ENCODE results near the gene INPP5J. TPM values are rescaled to one million over a fixed set of nuclear protein-coding genes. Genes with fewer than 3 reads are reported as not detected.

INPP5J gene
- total and polyA plus RNA-seq, 12 donors, result 7.9 to 31.7 (median 16.9) TPM

DNA sequence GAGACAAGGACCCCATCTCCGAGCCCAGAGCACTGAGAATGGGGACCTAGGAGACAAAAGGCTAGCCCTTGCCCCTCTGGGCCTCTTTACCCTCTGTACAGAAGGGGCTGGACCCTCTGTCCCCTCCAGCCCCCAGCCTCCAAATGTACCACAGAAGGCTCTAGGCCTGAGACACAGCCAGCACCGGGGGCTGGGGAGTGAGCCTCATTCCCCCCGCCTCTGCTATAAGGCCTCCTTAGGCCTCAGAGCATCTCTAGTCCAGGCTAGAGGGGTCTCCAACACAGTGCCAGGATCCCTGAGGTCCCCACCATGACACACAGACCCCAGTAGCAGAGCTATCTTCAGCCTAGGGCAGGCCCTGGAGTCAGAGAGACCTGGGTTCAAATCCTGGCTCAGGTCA is 36.8 kb upstream of the INPP5J start:
- TF ChIP-seq, protein P1, sequence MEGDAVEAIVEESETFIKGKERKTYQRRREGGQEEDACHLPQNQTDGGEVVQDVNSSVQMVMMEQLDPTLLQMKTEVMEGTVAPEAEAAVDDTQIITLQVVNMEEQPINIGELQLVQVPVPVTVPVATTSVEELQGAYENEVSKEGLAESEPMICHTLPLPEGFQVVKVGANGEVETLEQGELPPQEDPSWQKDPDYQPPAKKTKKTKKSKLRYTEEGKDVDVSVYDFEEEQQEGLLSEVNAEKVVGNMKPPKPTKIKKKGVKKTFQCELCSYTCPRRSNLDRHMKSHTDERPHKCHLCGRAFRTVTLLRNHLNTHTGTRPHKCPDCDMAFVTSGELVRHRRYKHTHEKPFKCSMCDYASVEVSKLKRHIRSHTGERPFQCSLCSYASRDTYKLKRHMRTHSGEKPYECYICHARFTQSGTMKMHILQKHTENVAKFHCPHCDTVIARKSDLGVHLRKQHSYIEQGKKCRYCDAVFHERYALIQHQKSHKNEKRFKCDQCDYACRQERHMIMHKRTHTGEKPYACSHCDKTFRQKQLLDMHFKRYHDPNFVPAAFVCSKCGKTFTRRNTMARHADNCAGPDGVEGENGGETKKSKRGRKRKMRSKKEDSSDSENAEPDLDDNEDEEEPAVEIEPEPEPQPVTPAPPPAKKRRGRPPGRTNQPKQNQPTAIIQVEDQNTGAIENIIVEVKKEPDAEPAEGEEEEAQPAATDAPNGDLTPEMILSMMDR (IDR thresholded peaks at IDR 0.05), result no peak
- peaks cover 10 to 84% (median 48%) of the 10 kb centered on the region in 9 donors for H3K4me1 ChIP-seq
- no peaks in the 10 kb centered on the region for H3K9me3 ChIP-seq
- H3K27me3 ChIP-seq, result no peaks in the 10 kb centered on the region
- WGBS, 2 donors, result 69 to 74% methylated on average over 3 of the region's 3 CpGs
- peaks cover 0 to 68% (median 30%) of the 10 kb centered on the region in 9 donors for H3K36me3 ChIP-seq
- H3K4me3 ChIP-seq, result peak overlapping the region in 9 of 10 donors; percentile 55 to 91 (median 75)
- ATAC-seq, result no peak
- peak overlapping the region; percentile 87 to 98 (median 96) for H3K27ac ChIP-seq
- intact Hi-C loops (cut with DNase I), result loop anchor here (1.0 to 10.0 kb wide), 9 partner anchors 61 to 149 kb away; partner anchors contain the start of genes MORC2 (in 1 of the 10) and TUG1 (in 1 of the 10)
- peak in 1 of 2 donors; percentile 6 for DNase-seq

DNA sequence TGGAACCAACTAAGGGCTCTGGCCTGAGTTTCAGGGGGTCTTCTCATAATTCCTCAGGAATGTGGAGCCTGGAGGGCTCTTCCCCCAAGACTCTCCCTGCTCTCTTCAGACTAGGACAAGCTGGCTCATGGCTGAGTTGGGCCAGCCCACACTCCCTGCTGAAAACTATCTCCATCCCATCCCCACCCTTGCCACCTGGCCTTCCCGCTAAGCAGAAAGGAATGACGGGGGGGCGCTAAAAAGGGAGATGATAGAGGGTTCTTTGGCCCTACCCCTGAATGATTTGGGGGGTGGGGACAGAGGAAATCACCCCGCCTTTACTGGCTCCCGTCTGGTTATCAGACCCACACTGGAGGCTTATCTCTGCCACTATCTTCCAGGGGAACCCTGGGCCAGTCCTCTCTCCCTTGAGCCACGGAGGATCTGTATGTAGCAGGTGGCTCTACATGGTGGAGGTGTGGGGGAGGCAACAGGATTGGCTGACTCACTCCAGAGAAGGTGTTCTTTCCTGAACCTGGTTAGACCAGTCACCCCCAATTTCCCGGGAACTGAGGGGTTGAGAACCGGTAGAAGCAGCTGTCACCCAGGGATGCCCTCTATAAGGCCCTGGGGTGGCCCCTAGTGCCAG is 35.9 kb upstream of the INPP5J start:
- intact Hi-C loops (cut with DNase I), result loop anchor here in 7 of 10 donors (5.0 to 10.0 kb wide), 4 partner anchors 60 to 148 kb away; no protein-coding TSS in a partner anchor
- Histone ChIP-seq H3K9me3 (no peaks in the 10 kb centered on the region), H3K4me3 (peak overlapping the region in 1 of 10 donors; percentile 7), H3K27ac (peak overlapping the region in 8 of 10 donors; percentile 41 to 98 (median 96)), H3K36me3 (peaks cover 0 to 77% (median 36%) of the 10 kb centered on the region in 9 donors), H3K27me3 (no peaks in the 10 kb centered on the region), H3K4me1 (peaks cover 10 to 92% (median 48%) of the 10 kb centered on the region in 9 donors)
- 55 to 70% methylated on average over 8 of the region's 8 CpGs for WGBS, 2 donors
- TF ChIP-seq, protein P1 (IDR thresholded peaks at IDR 0.05), result no peak
- DNase-seq, result peak in 1 of 2 donors; percentile 5
- no peak for ATAC-seq

DNA sequence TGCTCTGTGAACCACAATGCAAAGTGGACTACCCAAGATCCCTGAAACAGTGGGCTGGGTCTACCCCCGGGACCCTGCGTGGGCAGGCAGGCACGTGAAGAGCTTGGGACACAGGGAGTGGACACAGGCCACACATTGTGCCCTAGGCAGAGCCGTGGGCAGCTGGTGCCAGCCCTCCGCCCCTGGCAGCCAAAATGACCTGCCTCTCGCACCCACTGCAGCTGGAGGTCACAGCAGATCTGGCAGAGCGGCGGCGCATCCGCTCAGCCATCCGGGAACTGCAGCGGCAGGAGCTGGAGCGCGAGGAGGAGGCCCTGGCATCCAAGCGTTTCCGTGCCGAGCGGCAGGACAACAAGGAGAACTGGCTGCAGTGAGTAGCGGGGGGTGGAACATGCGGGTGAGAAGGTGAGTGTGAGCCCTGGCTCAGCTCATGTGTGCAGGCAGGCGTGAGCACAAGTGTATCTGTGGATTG is 35.0 kb upstream of the INPP5J start:
- peaks cover 0 to 86% (median 46%) of the 10 kb centered on the region in 9 donors for H3K36me3 ChIP-seq
- no peak for ATAC-seq
- H3K27me3 ChIP-seq, result no peaks in the 10 kb centered on the region
- H3K4me1 ChIP-seq, result peaks cover 9 to 92% (median 56%) of the 10 kb centered on the region in 9 donors
- peak overlapping the region in 5 of 10 donors; percentile 7 to 98 (median 53) for H3K27ac ChIP-seq
- WGBS, 2 donors, result 87 to 91% methylated on average over 21 of the region's 21 CpGs
- TF ChIP-seq, protein P1 (IDR thresholded peaks at IDR 0.05), result no peak
- H3K4me3 ChIP-seq, result no peak overlapping the region
- intact Hi-C loops (cut with DNase I), result loop anchor here in 7 of 10 donors (5.0 to 10.0 kb wide), 4 partner anchors 60 to 147 kb away; no protein-coding TSS in a partner anchor
- DNase-seq, result no peak
- no peaks in the 10 kb centered on the region for H3K9me3 ChIP-seq

DNA sequence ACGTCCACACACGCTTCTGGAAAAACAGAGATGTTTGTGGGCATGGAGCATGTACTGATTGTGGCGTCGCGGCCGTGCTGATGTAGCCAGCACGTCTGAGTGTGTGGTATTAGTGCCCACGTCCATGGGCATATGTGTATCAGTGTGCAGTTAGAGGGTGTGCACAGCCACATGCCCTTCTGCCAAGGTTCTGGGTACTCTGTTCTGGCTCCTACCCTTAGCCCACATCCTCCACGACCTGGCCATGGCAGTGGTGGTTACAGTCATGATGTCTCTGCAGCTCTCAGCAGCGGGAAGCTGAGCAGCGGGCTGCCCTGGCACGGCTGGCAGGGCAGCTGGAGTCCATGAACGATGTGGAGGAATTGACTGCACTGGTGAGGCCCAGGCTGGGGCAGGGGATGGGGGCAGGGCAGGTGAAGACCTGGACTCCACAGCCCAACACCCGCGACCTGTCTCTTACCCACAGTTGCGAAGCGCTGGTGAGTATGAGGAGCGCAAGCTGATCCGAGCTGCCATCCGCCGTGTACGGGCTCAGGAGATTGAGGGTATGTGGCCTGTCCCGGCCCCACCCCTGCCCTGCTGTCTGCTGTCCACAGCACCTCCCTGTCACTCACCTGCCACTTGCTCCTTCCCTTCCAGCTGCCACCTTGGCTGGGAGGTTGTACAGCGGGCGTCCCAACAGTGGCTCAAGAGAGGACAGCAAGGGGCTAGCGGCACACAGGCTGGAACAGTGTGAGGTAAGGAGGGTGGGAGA is 34.4 kb upstream of the INPP5J start:
- H3K36me3 ChIP-seq, result peaks cover 0 to 87% (median 51%) of the 10 kb centered on the region in 9 donors
- 89 to 90% methylated on average over 26 of the region's 26 CpGs for WGBS, 2 donors
- TF ChIP-seq, protein P1 (IDR thresholded peaks at IDR 0.05), result no peak
- intact Hi-C loops (cut with DNase I), result loop anchor here in 7 of 10 donors (5.0 to 10.0 kb wide), 4 partner anchors 59 to 146 kb away; no protein-coding TSS in a partner anchor
- no peak for DNase-seq
- no peak overlapping the region for H3K4me3 ChIP-seq
- ATAC-seq, result no peak
- H3K27ac ChIP-seq, result peak overlapping the region in 8 of 10 donors; percentile 24 to 65 (median 40)
- H3K27me3 ChIP-seq, result no peaks in the 10 kb centered on the region
- peaks cover 5 to 90% (median 51%) of the 10 kb centered on the region in 9 donors for H3K4me1 ChIP-seq
- no peaks in the 10 kb centered on the region for H3K9me3 ChIP-seq

Data from heart right ventricle (tissue), 16 donors.